HUES48 (cell line): ENCODE data around the gene PBX4.

Experiments used
- H3K27ac ChIP-seq: one replicate; pipeline ENCODE4 v1.7.0; 2013; ENCODE audit warnings: low read depth, low read length, inconsistent platforms
- H3K27me3 ChIP-seq: 2 replicates; pipeline ENCODE4 v1.6.1; 2013; ENCODE audit warnings: mild to moderate bottlenecking, low read length; ENCODE audit not compliant: control insufficient read depth, insufficient read depth
- H3K36me3 ChIP-seq: 2 replicates; pipeline ENCODE4 v1.6.1; 2013; ENCODE audit warnings: low read length; ENCODE audit not compliant: control insufficient read depth, insufficient read depth
- H3K4me1 ChIP-seq: 2 replicates; pipeline ENCODE4 v1.6.1; 2013; ENCODE audit warnings: mild to moderate bottlenecking, low read length; ENCODE audit not compliant: control insufficient read depth, insufficient read depth
- H3K4me3 ChIP-seq: 2 replicates; pipeline ENCODE4 v1.5.1; 2013; ENCODE audit warnings: mild to moderate bottlenecking, low read depth, low read length
- H3K9ac ChIP-seq: 2 replicates; pipeline ENCODE4 v1.6.1; 2013; ENCODE audit warnings: mild to moderate bottlenecking, low read depth, low read length, moderate library complexity
- H3K9me3 ChIP-seq: 2 replicates; pipeline ENCODE4 v1.6.1; 2013; ENCODE audit warnings: low read length; ENCODE audit not compliant: control insufficient read depth, insufficient read depth

Gene PBX4

DNA sequence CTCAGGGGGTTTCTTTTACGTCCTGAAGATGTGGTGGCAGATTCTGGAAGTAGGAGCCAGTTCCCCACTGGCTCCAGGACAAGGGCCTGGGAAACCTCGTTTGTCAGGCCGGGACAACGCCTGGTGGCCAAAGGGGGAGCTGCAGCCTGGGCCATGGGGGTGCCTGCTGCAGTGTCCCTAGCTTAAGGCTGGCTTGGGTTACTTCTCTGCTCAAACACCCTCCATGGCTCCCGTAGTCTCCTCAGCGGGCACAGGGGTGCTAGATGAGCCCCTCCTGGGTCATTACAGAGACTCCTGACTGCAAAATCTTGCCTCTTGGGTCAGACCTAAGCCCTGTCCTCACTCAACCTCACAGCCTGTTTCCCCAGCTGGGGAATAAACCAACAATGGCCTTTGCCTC, 65.7 kb downstream of the PBX4 start:
- Histone ChIP-seq H3K27me3 (no peaks in the 10 kb centered on the region), H3K4me3 (no peak overlapping the region), H3K9ac (no peak overlapping the region), H3K9me3 (no peaks in the 10 kb centered on the region), H3K27ac (no peak overlapping the region), H3K4me1 (no peaks in the 10 kb centered on the region), H3K36me3 (no peaks in the 10 kb centered on the region)

DNA sequence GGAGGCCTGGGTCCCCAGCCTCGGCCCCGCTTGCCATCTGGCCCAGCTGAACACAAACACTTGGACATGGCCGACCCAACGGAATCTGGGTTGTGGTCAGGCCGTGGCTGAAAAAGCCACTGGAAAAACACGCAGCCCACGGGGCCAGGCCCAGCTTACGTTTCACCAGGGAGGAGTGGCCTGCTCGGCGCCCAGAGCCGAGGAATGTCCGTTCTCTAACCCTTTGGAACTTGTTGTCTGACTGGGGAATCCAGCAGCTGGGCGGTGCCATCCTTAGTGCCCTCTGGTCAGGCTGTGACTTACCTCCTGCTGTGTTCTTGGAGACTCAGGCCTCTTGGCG, 66.7 kb downstream of the PBX4 start:
- Histone ChIP-seq H3K27me3 (no peaks in the 10 kb centered on the region), H3K9me3 (no peaks in the 10 kb centered on the region), H3K4me1 (no peaks in the 10 kb centered on the region), H3K9ac (no peak overlapping the region), H3K4me3 (no peak overlapping the region), H3K27ac (no peak overlapping the region), H3K36me3 (no peaks in the 10 kb centered on the region)

DNA sequence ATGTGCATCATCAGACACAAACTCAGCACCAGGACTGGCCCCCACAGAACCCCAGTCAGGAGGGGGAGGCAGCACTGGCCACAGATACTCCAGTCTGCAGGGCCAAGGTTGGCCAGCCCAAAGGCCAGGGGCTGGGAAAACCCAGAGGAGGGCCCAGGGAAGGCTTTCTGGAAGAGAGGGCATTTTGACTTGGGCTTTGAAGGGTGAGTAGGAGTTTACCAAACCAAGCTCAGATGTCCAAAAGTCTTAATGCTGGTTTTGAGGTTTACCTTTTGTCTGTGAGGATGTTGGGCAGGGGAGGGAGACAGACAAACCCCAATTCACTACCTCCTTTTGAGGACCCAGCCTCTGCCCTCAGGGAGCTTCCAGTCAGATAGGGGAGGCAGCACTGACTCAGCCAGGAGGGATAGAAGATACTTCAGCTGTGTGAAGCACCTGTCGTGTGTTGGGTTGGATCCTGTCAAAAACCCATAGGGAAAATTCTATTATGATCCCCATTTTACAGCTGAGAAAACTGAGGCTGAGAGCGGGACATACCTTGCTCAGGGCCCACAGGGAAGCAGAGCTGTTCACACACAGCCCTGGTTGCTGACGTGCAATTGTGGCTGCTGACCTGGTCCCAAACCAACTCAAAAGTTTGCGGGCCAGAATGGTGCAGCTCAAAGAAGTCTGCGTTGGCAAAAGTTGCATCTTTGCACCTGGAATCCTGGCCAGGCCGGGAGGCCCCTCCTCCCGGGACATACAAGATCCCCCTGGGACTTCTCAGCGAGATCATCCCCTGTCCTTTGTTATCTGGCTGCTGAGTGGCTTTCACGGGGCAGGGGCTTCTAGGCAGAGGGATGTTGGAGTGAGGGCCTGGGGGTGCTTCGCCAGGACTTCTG, 67.3 kb downstream of the PBX4 start:
- Histone ChIP-seq H3K27ac (no peak overlapping the region), H3K27me3 (no peaks in the 10 kb centered on the region), H3K9ac (no peak overlapping the region), H3K4me3 (no peak overlapping the region), H3K36me3 (no peaks in the 10 kb centered on the region), H3K4me1 (no peaks in the 10 kb centered on the region), H3K9me3 (no peaks in the 10 kb centered on the region)

DNA sequence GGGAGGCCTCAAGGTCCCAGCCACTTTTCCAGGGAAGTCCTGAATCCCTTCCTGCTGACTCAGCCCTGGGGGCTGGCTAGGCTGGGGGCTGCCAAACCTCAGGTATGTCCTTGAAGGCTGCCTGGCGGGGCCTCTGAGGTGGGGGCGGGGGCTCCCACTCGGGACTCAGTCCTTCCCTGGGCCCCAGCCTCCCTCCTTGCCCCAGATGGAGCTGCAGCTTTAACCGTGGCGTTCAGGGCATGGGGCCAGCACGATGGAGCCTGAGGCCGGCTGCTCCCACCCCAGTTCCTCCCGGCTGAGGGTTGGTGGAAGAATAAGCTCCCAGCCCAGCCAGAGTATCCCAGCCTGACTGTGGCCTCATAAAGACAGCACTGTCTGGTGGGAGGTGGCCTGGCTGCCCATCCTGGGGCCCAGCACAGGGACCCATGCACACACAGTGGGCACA, 68.0 kb downstream of the PBX4 start:
- Histone ChIP-seq H3K9me3 (no peaks in the 10 kb centered on the region), H3K27me3 (no peaks in the 10 kb centered on the region), H3K4me1 (no peaks in the 10 kb centered on the region), H3K9ac (no peak overlapping the region), H3K36me3 (no peaks in the 10 kb centered on the region), H3K27ac (no peak overlapping the region), H3K4me3 (no peak overlapping the region)

DNA sequence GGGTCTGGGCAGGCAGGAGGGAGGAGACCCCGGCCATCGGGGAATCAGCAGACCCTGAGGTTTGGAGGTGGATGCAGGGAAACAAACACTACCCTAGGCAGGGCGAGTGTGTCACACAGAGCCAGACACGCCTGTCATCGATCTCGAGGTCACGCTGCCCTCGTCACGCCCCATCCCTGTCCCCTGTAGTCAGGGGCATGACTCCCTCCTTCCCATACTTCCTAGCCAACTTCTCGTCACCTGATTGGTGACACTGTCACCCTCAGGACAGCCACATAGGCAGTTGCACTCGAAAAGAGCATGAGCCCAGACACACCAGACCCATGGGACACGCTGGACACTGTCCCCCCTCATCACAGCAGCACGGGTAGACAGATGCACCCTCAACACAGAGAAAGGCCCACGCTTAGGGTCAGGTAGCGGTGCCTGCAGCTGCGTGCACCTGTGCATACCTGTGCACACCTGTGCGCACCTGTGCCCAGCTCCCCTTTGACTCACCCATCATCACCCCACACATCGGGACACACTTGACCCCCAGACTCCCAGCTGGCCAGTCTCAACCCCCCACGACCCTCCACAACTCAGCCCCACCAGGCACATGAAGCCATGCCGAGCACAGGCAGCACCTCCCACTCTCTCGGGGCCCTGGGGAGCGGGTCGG, 68.6 kb downstream of the PBX4 start:
- H3K4me1 ChIP-seq = no peaks in the 10 kb centered on the region
- H3K27me3 ChIP-seq = no peaks in the 10 kb centered on the region
- no peak overlapping the region for H3K4me3 ChIP-seq
- H3K27ac ChIP-seq = no peak overlapping the region
- H3K9me3 ChIP-seq = no peaks in the 10 kb centered on the region
- no peak overlapping the region for H3K9ac ChIP-seq
- H3K36me3 ChIP-seq = no peaks in the 10 kb centered on the region

DNA sequence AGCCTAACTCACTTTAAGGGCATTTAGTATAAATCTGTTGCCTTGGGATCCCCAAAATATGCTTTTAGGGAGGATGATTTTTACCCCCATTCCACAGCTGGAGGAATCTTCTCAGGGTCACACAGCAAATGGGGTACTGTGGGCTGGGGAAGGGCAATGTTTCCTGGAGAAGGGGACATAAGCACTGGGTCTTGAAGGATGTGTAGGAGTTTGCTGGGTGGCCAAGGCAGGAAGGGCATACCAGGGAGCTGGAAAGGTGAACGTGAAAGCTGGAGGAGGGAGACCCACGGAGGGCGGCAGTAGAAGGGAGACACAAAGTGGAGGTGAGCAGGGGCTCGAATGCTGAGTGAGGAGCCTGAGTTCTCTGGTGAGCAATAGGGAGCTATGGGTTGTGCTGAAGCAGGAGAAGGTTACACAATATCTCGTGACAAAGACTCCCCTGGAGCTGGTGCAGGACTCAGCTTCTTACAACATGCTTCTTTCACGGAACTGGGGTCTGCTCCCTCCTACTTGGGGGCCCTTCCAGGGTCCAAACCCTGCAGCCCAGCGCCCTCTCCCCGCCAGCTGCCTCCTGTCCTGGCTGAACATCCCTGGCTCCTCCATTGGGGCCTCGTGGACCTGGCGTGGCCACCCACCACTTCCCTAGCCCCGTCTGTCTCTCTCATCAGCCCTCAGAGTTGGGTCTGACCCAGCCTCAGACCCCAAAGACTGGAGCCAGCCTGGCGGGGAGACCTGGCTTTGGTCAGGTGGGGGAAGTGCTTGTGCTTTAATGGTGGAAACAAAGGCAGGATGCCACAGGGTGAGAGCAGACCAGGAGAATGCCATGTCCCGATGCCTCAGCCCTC, 69.3 kb downstream of the PBX4 start:
- Histone ChIP-seq H3K36me3 (no peaks in the 10 kb centered on the region), H3K27ac (no peak overlapping the region), H3K27me3 (no peaks in the 10 kb centered on the region), H3K9ac (no peak overlapping the region), H3K4me3 (no peak overlapping the region), H3K9me3 (no peaks in the 10 kb centered on the region), H3K4me1 (no peaks in the 10 kb centered on the region)

DNA sequence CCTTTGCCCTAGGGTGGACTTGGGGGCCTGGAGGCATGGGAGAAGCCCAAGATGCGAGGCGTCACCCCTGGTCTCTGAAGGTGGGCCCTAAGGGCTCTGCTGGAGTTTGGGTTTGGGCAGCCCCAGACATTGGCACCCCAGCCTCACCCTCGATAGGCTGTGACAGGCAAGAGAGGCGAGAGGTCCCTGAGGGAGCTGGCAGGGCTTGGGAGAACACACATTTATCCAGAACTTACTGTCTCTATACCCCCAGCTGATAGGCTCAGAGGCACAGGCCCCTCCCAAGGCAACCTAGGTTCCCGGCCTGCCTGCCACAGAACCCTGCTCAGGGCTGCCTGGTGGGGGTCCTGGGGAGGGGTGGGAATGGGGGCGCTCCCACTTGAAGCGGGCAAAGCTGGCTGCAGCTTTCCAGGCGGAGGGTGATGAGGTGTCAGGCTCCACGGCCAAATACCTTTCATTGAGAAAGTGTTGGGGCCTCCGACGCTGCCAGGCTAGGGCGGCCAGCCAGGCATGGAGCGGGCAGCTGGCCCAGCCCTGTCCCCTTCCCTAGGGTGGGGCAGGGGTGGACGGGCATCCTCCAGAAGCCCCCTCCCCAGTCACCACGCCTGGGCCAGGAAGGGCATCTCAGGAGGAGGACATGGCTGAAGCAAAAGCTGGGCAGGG, 70.7 kb downstream of the PBX4 start:
- Histone ChIP-seq H3K9ac (no peak overlapping the region), H3K27ac (no peak overlapping the region), H3K36me3 (no peaks in the 10 kb centered on the region), H3K4me3 (no peak overlapping the region), H3K4me1 (no peaks in the 10 kb centered on the region), H3K27me3 (no peaks in the 10 kb centered on the region), H3K9me3 (no peaks in the 10 kb centered on the region)

DNA sequence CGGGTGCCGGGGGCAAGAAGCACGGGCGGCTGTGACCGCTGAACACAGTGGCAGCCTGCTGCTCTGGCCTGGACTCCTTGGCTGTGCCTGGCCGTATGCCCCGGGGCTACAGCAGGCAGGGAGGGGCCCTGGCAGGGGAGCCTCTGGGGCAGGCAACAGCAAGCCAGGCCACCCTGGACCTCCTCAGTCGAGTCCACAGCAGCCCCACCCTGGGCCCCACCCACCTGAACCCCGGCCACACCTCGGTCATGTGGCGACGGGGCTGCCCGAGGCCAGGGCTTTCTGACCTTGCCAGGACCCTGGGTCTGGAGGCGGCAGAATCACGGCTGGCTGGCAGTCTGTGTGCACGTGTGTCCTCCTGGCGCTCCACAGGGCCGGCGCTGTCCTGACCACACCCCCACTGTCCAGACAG, 71.7 kb downstream of the PBX4 start:
- H3K9ac ChIP-seq = no peak overlapping the region
- H3K27ac ChIP-seq = no peak overlapping the region
- H3K36me3 ChIP-seq = no peaks in the 10 kb centered on the region
- H3K9me3 ChIP-seq = no peaks in the 10 kb centered on the region
- H3K27me3 ChIP-seq = no peaks in the 10 kb centered on the region
- H3K4me1 ChIP-seq = no peaks in the 10 kb centered on the region
- no peak overlapping the region for H3K4me3 ChIP-seq

DNA sequence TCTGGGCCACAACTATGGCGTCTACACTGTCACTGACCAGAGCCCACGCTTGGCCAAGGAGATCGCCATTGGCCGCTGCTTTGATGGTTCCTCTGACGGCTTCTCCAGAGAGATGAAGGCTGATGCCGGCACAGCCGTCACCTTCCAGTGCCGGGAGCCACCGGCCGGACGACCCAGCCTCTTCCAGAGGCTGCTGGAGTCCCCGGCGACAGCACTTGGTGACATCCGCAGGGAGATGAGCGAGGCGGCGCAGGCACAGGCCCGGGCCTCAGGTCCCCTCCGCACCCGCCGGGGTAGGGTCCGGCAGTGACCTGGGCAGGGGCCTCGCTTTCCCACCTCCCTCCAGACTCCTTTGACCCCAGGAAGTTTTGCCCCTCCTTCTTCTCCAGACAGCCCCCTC, 72.8 kb downstream of the PBX4 start:
- no peak overlapping the region for H3K9ac ChIP-seq

DNA sequence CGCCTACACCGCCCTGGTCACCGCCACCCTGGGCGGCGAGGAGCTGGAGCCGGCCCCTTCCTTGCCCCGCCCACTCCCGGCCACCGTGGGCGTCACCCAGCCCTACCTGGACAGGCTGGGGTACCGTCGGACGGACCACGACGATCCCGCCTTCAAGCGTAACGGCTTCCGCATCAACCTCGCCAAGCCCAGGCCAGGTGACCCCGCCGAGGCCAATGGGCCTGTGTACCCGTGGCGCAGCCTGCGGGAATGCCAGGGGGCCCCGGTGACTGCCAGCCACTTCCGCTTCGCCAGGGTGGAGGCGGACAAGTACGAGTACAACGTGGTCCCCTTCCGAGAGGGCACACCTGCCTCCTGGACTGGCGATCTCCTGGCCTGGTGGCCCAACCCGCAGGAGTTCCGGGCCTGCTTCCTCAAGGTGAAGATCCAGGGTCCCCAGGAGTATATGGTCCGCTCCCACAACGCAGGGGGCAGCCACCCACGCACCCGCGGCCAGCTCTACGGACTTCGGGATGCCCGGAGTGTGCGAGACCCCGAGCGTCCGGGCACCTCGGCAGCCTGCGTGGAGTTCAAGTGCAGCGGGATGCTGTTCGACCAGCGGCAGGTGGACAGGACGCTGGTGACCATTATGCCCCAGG, 73.4 kb downstream of the PBX4 start:
- Histone ChIP-seq H3K4me3 (no peak overlapping the region), H3K4me1 (no peaks in the 10 kb centered on the region), H3K27me3 (peaks cover 6% of the 10 kb centered on the region), H3K9ac (no peak overlapping the region), H3K36me3 (no peaks in the 10 kb centered on the region), H3K9me3 (no peaks in the 10 kb centered on the region), H3K27ac (no peak overlapping the region)

More for the DNA sequence above, 72.8 kb downstream of the PBX4 start:
- Histone ChIP-seq H3K27ac (no peak overlapping the region), H3K4me3 (no peak overlapping the region), H3K4me1 (no peaks in the 10 kb centered on the region), H3K27me3 (peaks cover 2% of the 10 kb centered on the region; the same call in 1 of the 2 replicates), H3K36me3 (no peaks in the 10 kb centered on the region), H3K9me3 (no peaks in the 10 kb centered on the region)
